ENCODE results near the gene APEX1. TPM values are rescaled to one million over a fixed set of nuclear protein-coding genes. Genes with fewer than 3 reads are reported as not detected.
"Not testable (repeated sequence)": the region's sequence is repeated elsewhere in the genome, so short reads cannot be mapped to it uniquely, and the experiment has no call there.

Gene APEX1
- polyA plus RNA-seq, 5 donors = 318 to 352 (median 331) TPM

- no peak for DNase-seq
These were observed 26.2 kb upstream of the APEX1 start for GRCh38 chr14:20428802-20429201.

GRCh38 chr14:20429801-20430669 is 25.0 kb upstream of the APEX1 start:
- DNase-seq = no peak

GRCh38 chr14:20434701-20435581 is 20.1 kb upstream of the APEX1 start:
- DNase-seq = no peak

- DNase-seq = no peak
These were observed 19.3 kb upstream of the APEX1 start, which contains the start of gene KLHL33 for GRCh38 chr14:20435582-20436362. TSS of gene KLHL33 (minus strand) at chr14:20436166. CDS start at chr14:20435811, 355 bp downstream.

- no peak for DNase-seq
These were observed 18.7 kb upstream of the APEX1 start for GRCh38 chr14:20436363-20436755.

- no peak for DNase-seq
These were observed 16.4 kb upstream of the APEX1 start for GRCh38 chr14:20438664-20439063.

GRCh38 chr14:20440465-20440864 is 14.6 kb upstream of the APEX1 start:
- DNase-seq = no peak

- no peak for DNase-seq
These were observed 14.1 kb upstream of the APEX1 start for GRCh38 chr14:20440882-20441281.

GRCh38 chr14:20441461-20441860 is 13.6 kb upstream of the APEX1 start:
- DNase-seq = no peak

GRCh38 chr14:20443650-20444049 is 11.4 kb upstream of the APEX1 start:
- DNase-seq = not testable (repeated sequence)

- DNase-seq = no peak
These were observed 8.1 kb upstream of the APEX1 start for GRCh38 chr14:20446889-20447288.

GRCh38 chr14:20452831-20453230 is 2.2 kb upstream of the APEX1 start:
- not testable (repeated sequence) for DNase-seq

GRCh38 chr14:20455355-20456300 is 602 bp downstream of the APEX1 start:
- no peak for DNase-seq

GRCh38 chr14:20456971-20457370 is 1.9 kb downstream of the APEX1 start:
- no peak for DNase-seq

- DNase-seq = no peak
These were observed 3.2 kb downstream of the APEX1 start for GRCh38 chr14:20458031-20458789.

GRCh38 chr14:20460458-20461224 is 5.6 kb downstream of the APEX1 start:
- no peak for DNase-seq

- peak; percentile 98 to 99 for DNase-seq
These were observed 6.5 kb downstream of the APEX1 start, which contains the start of gene PIP4P1 for GRCh38 chr14:20461225-20462141. TSS of gene PIP4P1 (minus strand) at chr14:20461434. CDS start at chr14:20461325, 109 bp downstream.

GRCh38 chr14:20468764-20469241 is 13.8 kb downstream of the APEX1 start:
- DNase-seq = no peak
